HEK293 (cell line): ENCODE results near the gene OGFOD2.

Experiments
- BCL11B ChIP-seq: fragments of 450-650 bp; formaldehyde crosslinking; IDR thresholded peaks from 2 replicates; pipeline ENCODE4 v1.5.1; 2016; ENCODE audit warnings: low read depth, missing biosample characterization, missing genetic modification characterization
- EGR2 ChIP-seq: fragments of 450-650 bp; formaldehyde crosslinking; IDR thresholded peaks from 2 replicates; pipeline ENCODE4 v1.5.1; 2016; ENCODE audit warnings: low read depth, missing biosample characterization, missing genetic modification characterization
- IKZF3 ChIP-seq: fragments of 450-650 bp; IDR thresholded peaks from 2 replicates; pipeline ENCODE4 v1.5.0; 2018; ENCODE audit warnings: missing biosample characterization, mild to moderate bottlenecking, missing genetic modification characterization, moderate library complexity
- MYNN ChIP-seq: fragments of 450-650 bp; formaldehyde crosslinking; IDR thresholded peaks from 2 replicates; pipeline ENCODE4 v1.5.1; 2016; ENCODE audit warnings: missing biosample characterization, missing genetic modification characterization, borderline replicate concordance
- REPIN1 ChIP-seq: fragments of 450-650 bp; formaldehyde crosslinking; IDR thresholded peaks from 2 replicates; pipeline ENCODE4 v1.5.1; 2017; ENCODE audit warnings: missing biosample characterization, missing genetic modification characterization, low read depth
- SETDB1 ChIP-seq: IDR thresholded peaks from one replicate; pipeline ENCODE4 v1.6.1; 2017; ENCODE audit warnings: mild to moderate bottlenecking, low read length, moderate library complexity, mixed read lengths; ENCODE audit not compliant: insufficient read length
- TCF7L2 ChIP-seq: IDR thresholded peaks from 2 replicates; pipeline ENCODE4 v1.6.1; 2011; ENCODE audit warnings: low read depth, mild to moderate bottlenecking, inconsistent platforms, low read length, moderate library complexity, borderline replicate concordance
- ZNF223 ChIP-seq: fragments of 450-650 bp; formaldehyde crosslinking; IDR thresholded peaks from 2 replicates; pipeline ENCODE4 v1.5.1; 2016; ENCODE audit warnings: missing biosample characterization, missing genetic modification characterization
- ZNF239 ChIP-seq: fragments of 450-650 bp; formaldehyde crosslinking; IDR thresholded peaks from 2 replicates; pipeline ENCODE4 v1.5.1; 2016; ENCODE audit warnings: missing biosample characterization, missing genetic modification characterization
- ZNF274 ChIP-seq, 2 experiments: fragments of 200-500 bp in 1 of 2; fragments of 450-650 bp in 1 of 2; sonication (Bioruptor generic) in 1 of 2; formaldehyde crosslinking in 1 of 2; IDR thresholded peaks; 2 replicates each; pipeline versions ENCODE4 v1.5.1 to v1.6.1; 2014 to 2016; ENCODE audit warnings: borderline replicate concordance in 1 of 2, inconsistent platforms in 1 of 2, low read length in 1 of 2, missing biosample characterization in 1 of 2, missing genetic modification characterization in 1 of 2
- ZNF292 ChIP-seq: fragments of 450-650 bp; formaldehyde crosslinking; IDR thresholded peaks from 2 replicates; pipeline ENCODE4 v1.5.1; 2016; ENCODE audit warnings: low read depth, missing biosample characterization, missing genetic modification characterization, borderline replicate concordance
- ZNF311 ChIP-seq: fragments of 450-650 bp; formaldehyde crosslinking; IDR thresholded peaks from 2 replicates; pipeline ENCODE4 v1.5.1; 2017; ENCODE audit warnings: missing biosample characterization, missing genetic modification characterization, borderline replicate concordance
- ZNF341 ChIP-seq: fragments of 450-650 bp; formaldehyde crosslinking; IDR thresholded peaks from 2 replicates; pipeline ENCODE4; 2016; ENCODE audit warnings: low read depth, missing biosample characterization, missing genetic modification characterization
- ZNF473 ChIP-seq: fragments of 450-650 bp; formaldehyde crosslinking; IDR thresholded peaks from 2 replicates; pipeline ENCODE4 v1.5.1; 2017; ENCODE audit warnings: missing biosample characterization, missing genetic modification characterization
- ZNF510 ChIP-seq: fragments of 450-650 bp; formaldehyde crosslinking; IDR thresholded peaks from 2 replicates; pipeline ENCODE4 v1.5.1; 2018; ENCODE audit warnings: mild to moderate bottlenecking, missing genetic modification characterization, missing biosample characterization; ENCODE audit not compliant: insufficient replicate concordance
- ZNF529 ChIP-seq: fragments of 450-650 bp; formaldehyde crosslinking; IDR thresholded peaks from 2 replicates; pipeline ENCODE4 v1.5.1; 2017; ENCODE audit warnings: missing genetic modification characterization, missing biosample characterization; ENCODE audit not compliant: insufficient replicate concordance
- ZNF530 ChIP-seq: fragments of 450-650 bp; formaldehyde crosslinking; IDR thresholded peaks from 2 replicates; pipeline ENCODE4 v1.5.1; 2016; ENCODE audit warnings: low read depth, missing biosample characterization, missing genetic modification characterization
- ZNF560 ChIP-seq: fragments of 450-650 bp; formaldehyde crosslinking; IDR thresholded peaks from 2 replicates; pipeline ENCODE4 v1.5.1; 2017; ENCODE audit warnings: missing biosample characterization, missing genetic modification characterization, borderline replicate concordance
- ZNF664 ChIP-seq: fragments of 450-650 bp; formaldehyde crosslinking; IDR thresholded peaks from 2 replicates; pipeline ENCODE4 v1.5.1; 2016; ENCODE audit warnings: missing biosample characterization, missing genetic modification characterization
- ZNF670 ChIP-seq: fragments of 450-650 bp; formaldehyde crosslinking; IDR thresholded peaks from 2 replicates; pipeline ENCODE4 v1.5.1; 2016; ENCODE audit warnings: missing biosample characterization, missing genetic modification characterization, low read depth
- ZNF701 ChIP-seq: fragments of 450-650 bp; formaldehyde crosslinking; IDR thresholded peaks from 2 replicates; pipeline ENCODE4 v1.5.1; 2016; ENCODE audit warnings: missing biosample characterization, missing genetic modification characterization
- ZNF791 ChIP-seq: fragments of 450-650 bp; formaldehyde crosslinking; IDR thresholded peaks from 2 replicates; pipeline ENCODE4 v1.5.1; 2016; ENCODE audit warnings: missing biosample characterization, missing genetic modification characterization
- TF ChIP-seq, protein P1 (sequence below): fragments of 450-650 bp; formaldehyde crosslinking; IDR thresholded peaks from 2 replicates; pipeline ENCODE4 v1.5.1; 2016; ENCODE audit warnings: missing biosample characterization, missing genetic modification characterization
- TF ChIP-seq, protein P2 (sequence below): fragments of 450-650 bp; formaldehyde crosslinking; IDR thresholded peaks from 2 replicates; pipeline ENCODE4 v1.5.1; 2017; ENCODE audit warnings: missing biosample characterization, mild to moderate bottlenecking, missing genetic modification characterization, moderate library complexity
- TF ChIP-seq, protein P3 (sequence below): fragments of 450-650 bp; formaldehyde crosslinking; IDR thresholded peaks from 2 replicates; pipeline ENCODE4 v1.5.1; 2017; ENCODE audit warnings: missing biosample characterization, missing genetic modification characterization
- TF ChIP-seq, protein P4 (sequence below): fragments of 450-650 bp; formaldehyde crosslinking; IDR thresholded peaks from 2 replicates; pipeline ENCODE4 v1.5.1; 2016; ENCODE audit warnings: missing biosample characterization, missing genetic modification characterization
- TF ChIP-seq, protein P5 (sequence below): fragments of 450-650 bp; formaldehyde crosslinking; IDR thresholded peaks from 2 replicates; pipeline ENCODE4 v1.5.1; 2016; ENCODE audit warnings: missing biosample characterization, missing genetic modification characterization, borderline replicate concordance

Gene OGFOD2

DNA sequence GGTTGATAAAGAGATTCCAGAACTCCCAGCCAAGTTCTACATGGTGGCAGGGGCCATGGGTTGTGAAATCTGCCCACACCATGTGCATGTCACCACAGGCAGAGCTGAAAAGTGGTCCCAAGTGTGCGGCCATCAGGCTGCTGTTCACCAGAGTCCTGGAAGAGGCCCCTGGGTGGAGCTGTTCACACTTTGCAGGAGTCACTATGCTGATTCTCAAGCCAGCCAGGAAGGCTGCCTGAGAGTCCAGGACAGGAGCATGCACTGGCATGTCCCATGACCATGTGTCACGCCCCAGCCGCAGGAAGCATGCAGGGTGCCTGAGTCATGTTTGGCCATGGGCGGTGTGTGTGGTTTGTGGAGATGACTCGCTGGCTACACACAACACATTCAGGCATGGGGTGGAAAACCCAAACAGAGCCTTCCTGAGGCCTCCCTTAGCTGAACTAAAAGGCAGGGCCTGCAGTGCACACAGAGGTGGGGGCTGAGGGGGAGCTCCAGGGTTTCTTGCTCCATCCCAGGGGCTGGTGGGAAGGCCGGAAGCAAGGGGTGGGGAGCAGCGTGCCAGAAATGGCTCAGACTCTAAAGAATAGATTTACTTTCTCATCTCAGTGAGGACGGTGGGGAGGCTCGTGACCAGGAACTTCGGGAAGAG is 28.2 kb upstream of the OGFOD2 start (continued):
- no peak for TF ChIP-seq ZNF510 (tag by site-specific recombination)
- no peak for TF ChIP-seq ZNF664
- TF ChIP-seq ZNF560: no peak
- no peak for TF ChIP-seq ZNF274 (IDR thresholded peaks at IDR 0.05; ENCODE audit: low read length)
- TF ChIP-seq ZNF274 (tag by site-specific recombination; IDR thresholded peaks at IDR 0.05; ENCODE audit: borderline replicate concordance): no peak
- TF ChIP-seq REPIN1 (tag by site-specific recombination): no peak
- TF ChIP-seq, protein P1, sequence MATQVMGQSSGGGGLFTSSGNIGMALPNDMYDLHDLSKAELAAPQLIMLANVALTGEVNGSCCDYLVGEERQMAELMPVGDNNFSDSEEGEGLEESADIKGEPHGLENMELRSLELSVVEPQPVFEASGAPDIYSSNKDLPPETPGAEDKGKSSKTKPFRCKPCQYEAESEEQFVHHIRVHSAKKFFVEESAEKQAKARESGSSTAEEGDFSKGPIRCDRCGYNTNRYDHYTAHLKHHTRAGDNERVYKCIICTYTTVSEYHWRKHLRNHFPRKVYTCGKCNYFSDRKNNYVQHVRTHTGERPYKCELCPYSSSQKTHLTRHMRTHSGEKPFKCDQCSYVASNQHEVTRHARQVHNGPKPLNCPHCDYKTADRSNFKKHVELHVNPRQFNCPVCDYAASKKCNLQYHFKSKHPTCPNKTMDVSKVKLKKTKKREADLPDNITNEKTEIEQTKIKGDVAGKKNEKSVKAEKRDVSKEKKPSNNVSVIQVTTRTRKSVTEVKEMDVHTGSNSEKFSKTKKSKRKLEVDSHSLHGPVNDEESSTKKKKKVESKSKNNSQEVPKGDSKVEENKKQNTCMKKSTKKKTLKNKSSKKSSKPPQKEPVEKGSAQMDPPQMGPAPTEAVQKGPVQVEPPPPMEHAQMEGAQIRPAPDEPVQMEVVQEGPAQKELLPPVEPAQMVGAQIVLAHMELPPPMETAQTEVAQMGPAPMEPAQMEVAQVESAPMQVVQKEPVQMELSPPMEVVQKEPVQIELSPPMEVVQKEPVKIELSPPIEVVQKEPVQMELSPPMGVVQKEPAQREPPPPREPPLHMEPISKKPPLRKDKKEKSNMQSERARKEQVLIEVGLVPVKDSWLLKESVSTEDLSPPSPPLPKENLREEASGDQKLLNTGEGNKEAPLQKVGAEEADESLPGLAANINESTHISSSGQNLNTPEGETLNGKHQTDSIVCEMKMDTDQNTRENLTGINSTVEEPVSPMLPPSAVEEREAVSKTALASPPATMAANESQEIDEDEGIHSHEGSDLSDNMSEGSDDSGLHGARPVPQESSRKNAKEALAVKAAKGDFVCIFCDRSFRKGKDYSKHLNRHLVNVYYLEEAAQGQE (tag by site-specific recombination): peak; percentile 44; the same call in 1 of the 2 replicates
- TF ChIP-seq TCF7L2: no peak
- TF ChIP-seq EGR2 (tag by site-specific recombination): peak; percentile 62; the same call in 1 of the 2 replicates
- TF ChIP-seq ZNF791 (tag by site-specific recombination): no peak
- TF ChIP-seq, protein P2, sequence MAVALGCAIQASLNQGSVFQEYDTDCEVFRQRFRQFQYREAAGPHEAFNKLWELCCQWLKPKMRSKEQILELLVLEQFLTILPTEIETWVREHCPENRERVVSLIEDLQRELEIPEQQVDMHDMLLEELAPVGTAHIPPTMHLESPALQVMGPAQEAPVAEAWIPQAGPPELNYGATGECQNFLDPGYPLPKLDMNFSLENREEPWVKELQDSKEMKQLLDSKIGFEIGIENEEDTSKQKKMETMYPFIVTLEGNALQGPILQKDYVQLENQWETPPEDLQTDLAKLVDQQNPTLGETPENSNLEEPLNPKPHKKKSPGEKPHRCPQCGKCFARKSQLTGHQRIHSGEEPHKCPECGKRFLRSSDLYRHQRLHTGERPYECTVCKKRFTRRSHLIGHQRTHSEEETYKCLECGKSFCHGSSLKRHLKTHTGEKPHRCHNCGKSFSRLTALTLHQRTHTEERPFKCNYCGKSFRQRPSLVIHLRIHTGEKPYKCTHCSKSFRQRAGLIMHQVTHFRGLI (tag by site-specific recombination): no peak; the same call in 1 of the 2 replicates
- TF ChIP-seq ZNF341 (tag by site-specific recombination): no peak
- TF ChIP-seq ZNF530 (tag by site-specific recombination): no peak
- no peak for TF ChIP-seq SETDB1
- TF ChIP-seq ZNF239 (tag by site-specific recombination): no peak
- TF ChIP-seq ZNF670 (tag by site-specific recombination): no peak
- TF ChIP-seq, protein P3, sequence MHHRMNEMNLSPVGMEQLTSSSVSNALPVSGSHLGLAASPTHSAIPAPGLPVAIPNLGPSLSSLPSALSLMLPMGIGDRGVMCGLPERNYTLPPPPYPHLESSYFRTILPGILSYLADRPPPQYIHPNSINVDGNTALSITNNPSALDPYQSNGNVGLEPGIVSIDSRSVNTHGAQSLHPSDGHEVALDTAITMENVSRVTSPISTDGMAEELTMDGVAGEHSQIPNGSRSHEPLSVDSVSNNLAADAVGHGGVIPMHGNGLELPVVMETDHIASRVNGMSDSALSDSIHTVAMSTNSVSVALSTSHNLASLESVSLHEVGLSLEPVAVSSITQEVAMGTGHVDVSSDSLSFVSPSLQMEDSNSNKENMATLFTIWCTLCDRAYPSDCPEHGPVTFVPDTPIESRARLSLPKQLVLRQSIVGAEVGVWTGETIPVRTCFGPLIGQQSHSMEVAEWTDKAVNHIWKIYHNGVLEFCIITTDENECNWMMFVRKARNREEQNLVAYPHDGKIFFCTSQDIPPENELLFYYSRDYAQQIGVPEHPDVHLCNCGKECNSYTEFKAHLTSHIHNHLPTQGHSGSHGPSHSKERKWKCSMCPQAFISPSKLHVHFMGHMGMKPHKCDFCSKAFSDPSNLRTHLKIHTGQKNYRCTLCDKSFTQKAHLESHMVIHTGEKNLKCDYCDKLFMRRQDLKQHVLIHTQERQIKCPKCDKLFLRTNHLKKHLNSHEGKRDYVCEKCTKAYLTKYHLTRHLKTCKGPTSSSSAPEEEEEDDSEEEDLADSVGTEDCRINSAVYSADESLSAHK (tag by site-specific recombination): no peak
- no peak for TF ChIP-seq ZNF223 (tag by site-specific recombination)
- TF ChIP-seq ZNF701 (tag by site-specific recombination): no peak
- TF ChIP-seq, protein P4, sequence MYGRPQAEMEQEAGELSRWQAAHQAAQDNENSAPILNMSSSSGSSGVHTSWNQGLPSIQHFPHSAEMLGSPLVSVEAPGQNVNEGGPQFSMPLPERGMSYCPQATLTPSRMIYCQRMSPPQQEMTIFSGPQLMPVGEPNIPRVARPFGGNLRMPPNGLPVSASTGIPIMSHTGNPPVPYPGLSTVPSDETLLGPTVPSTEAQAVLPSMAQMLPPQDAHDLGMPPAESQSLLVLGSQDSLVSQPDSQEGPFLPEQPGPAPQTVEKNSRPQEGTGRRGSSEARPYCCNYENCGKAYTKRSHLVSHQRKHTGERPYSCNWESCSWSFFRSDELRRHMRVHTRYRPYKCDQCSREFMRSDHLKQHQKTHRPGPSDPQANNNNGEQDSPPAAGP (tag by site-specific recombination): peak; percentile 93
- no peak for TF ChIP-seq ZNF473 (tag by site-specific recombination)
- no peak for TF ChIP-seq ZNF529 (tag by site-specific recombination)
- TF ChIP-seq IKZF3: 0 out of 2 replicates have a peak, but pooled peaks have one; percentile 29
- TF ChIP-seq BCL11B (tag by site-specific recombination): no peak
- no peak for TF ChIP-seq MYNN (tag by site-specific recombination)
- TF ChIP-seq ZNF311 (tag by site-specific recombination): no peak
- no peak for TF ChIP-seq ZNF292 (tag by site-specific recombination)
- TF ChIP-seq, protein P5, sequence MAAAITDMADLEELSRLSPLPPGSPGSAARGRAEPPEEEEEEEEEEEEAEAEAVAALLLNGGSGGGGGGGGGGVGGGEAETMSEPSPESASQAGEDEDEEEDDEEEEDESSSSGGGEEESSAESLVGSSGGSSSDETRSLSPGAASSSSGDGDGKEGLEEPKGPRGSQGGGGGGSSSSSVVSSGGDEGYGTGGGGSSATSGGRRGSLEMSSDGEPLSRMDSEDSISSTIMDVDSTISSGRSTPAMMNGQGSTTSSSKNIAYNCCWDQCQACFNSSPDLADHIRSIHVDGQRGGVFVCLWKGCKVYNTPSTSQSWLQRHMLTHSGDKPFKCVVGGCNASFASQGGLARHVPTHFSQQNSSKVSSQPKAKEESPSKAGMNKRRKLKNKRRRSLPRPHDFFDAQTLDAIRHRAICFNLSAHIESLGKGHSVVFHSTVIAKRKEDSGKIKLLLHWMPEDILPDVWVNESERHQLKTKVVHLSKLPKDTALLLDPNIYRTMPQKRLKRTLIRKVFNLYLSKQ (tag by site-specific recombination): no peak
